ENCODE measurements around the gene ZNF581.

DNA sequence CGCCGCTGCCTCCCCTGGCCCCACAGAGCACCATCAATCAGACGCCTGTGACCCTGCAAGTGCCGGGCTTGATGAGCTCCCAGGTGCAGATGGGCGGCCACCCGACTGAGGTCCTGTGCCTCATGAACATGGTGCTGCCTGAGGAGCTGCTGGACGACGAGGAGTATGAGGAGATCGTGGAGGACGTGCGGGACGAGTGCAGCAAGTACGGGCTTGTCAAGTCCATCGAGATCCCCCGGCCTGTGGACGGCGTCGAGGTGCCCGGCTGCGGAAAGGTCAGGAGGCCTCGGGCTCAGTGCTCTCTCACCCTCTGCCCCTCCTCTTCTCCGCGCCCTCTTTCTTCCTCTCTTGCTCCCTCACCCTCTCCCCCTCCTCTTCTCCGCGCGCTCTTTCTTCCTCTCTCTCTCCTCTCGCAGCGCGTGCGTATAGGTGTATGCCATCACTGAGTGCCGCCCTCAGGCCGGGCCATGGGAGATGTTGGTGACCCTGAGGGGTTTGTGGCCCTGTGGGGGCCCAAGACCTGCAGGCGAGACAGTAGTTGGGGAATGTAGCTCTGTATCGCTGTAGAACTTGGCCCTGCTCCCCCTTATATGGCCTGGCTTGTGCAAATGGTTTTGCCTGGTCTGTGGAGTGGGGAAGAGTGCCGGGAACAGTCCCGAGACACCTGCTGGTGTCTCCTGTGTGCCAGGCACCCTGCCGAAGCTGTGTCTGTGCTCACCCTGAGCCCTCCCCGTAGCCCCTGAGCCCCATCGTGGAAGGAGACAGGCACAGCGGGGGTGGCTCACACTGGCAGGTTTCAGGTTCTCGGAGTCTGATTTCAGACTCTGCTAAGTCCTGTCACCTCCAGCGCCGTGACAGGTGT is 26.2 kb downstream of the ZNF581 start:
- TF ChIP-seq EZH2 (IDR thresholded peaks at IDR 0.05) (no peak), POLR2AphosphoS5 (IDR thresholded peaks at IDR 0.05; ENCODE audit: borderline replicate concordance, low read depth, low read length) (no peak), FOXP2 (optimal IDR thresholded peaks at IDR 0.05; ENCODE audit: control extremely low read depth, extremely low read length, insufficient read depth) (no peak)

All from SK-N-MC (cell line).